ENCODE measurements around the gene CDV3.
A peak's percentile ranks its signal among the peaks of the same experiment; 100 is the strongest.

Gene CDV3

GRCh38 chr3:133570937-133571320, 2.6 kb upstream of the CDV3 start:
- TF ChIP-seq POLR2A (IDR thresholded peaks at IDR 0.05; ENCODE audit: low read depth, low read length) (no peak), TAF1 (IDR thresholded peaks at IDR 0.05; ENCODE audit: borderline replicate concordance, low read depth, low read length) (no peak), POLR2AphosphoS5 (IDR thresholded peaks at IDR 0.05; ENCODE audit: low read depth, low read length) (no peak)
- DNase-seq (ENCODE audit: insufficient read length) (no peak), FAIRE-seq (no peak)

- no peak for DNase-seq (ENCODE audit: insufficient read length)
- peak; percentile 33 for FAIRE-seq
Measured at GRCh38 chr3:133572158-133573053, 1.1 kb upstream of the CDV3 start.

DNA sequence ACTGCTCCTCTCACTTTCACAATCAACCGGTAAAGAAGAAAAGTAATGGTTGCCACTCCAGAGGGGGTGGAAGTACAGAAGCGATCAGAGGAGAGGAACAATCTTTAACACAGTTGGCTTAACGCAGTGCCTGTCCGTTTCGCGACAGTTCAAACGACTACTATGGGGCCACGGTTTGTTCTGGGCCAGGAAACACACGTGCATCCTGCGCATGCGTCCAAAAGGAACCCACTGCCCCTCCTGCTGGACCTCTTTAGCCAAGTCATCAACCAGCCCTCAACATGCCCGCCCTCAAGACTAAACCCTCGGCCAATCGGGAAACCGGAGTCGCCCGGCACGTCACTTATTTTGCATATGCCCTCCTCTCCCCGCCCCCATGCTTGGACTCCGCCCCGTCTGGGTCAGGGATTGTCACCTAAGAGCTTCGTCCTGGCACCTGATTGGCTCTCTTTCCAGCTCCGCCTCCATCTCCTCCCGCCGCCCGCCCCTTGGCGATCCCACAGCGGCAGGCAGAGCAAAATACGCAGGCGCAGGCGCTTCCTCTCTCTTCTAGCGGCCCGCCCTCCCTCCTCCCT, 345 bp upstream of the CDV3 start:
- DNase-seq (ENCODE audit: insufficient read length) (peak; percentile 61), FAIRE-seq (peak; percentile 97)
- peak; percentile 65; the same call in 1 of the 2 replicates for TF ChIP-seq TAF1 (IDR thresholded peaks at IDR 0.05; ENCODE audit: borderline replicate concordance, low read depth, low read length)
- peak; percentile 89 for TF ChIP-seq POLR2AphosphoS5 (IDR thresholded peaks at IDR 0.05; ENCODE audit: low read depth, low read length)
- peak; percentile 77 for TF ChIP-seq POLR2A (IDR thresholded peaks at IDR 0.05; ENCODE audit: low read depth, low read length)

More at GRCh38 chr3:133572158-133573053, 1.1 kb upstream of the CDV3 start:
- TF ChIP-seq TAF1 (IDR thresholded peaks at IDR 0.05; ENCODE audit: borderline replicate concordance, low read depth, low read length) (no peak), POLR2A (IDR thresholded peaks at IDR 0.05; ENCODE audit: low read depth, low read length) (no peak), POLR2AphosphoS5 (IDR thresholded peaks at IDR 0.05; ENCODE audit: low read depth, low read length) (no peak)

DNA sequence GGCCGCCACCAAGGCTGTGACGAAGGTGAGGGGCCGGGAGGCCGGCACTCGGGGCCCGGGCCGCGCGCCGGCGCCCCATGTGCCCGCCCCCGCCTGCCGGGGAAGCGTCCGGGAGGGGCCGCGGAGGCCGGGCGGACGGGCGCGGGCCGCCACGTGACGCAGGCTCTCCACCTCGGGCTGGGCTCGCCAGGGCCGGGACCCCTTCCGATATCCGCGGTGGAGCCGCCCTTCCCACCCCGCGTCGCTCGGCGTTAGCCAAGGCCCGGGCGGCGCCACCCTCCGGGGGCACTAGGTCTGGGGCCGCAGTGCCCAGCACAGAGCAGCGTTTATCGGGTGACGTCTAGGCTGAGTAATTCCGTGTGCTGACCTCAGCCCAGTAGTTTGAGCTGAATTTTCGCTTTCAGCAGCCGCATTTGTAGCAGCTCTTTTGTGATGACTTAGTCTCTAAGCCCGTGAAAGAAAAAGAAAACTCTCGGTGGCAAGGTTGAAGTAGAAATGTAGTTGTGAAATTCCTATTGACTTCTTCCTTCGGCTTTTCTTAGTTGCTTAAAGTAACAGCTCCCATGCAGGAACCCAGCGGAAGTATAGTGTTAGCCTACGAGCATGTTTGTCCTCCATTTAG, 885 bp downstream of the CDV3 start:
- TF ChIP-seq POLR2A (IDR thresholded peaks at IDR 0.05; ENCODE audit: low read depth, low read length): peak; percentile 77; the same call in 1 of the 2 replicates
- TF ChIP-seq POLR2AphosphoS5 (IDR thresholded peaks at IDR 0.05; ENCODE audit: low read depth, low read length): peak; percentile 77
- TF ChIP-seq TAF1 (IDR thresholded peaks at IDR 0.05; ENCODE audit: borderline replicate concordance, low read depth, low read length): peak; percentile 46; the same call in 1 of the 2 replicates
- FAIRE-seq (peak; percentile 75), DNase-seq (ENCODE audit: insufficient read length) (peak; percentile 28)

GRCh38 chr3:133575086-133575485, 1.6 kb downstream of the CDV3 start:
- FAIRE-seq (no peak), DNase-seq (ENCODE audit: insufficient read length) (no peak)
- TF ChIP-seq POLR2A (IDR thresholded peaks at IDR 0.05; ENCODE audit: low read depth, low read length): no peak
- TF ChIP-seq TAF1 (IDR thresholded peaks at IDR 0.05; ENCODE audit: borderline replicate concordance, low read depth, low read length): no peak
- TF ChIP-seq POLR2AphosphoS5 (IDR thresholded peaks at IDR 0.05; ENCODE audit: low read depth, low read length): no peak

GRCh38 chr3:133576169-133576568, 2.7 kb downstream of the CDV3 start:
- TF ChIP-seq POLR2AphosphoS5 (IDR thresholded peaks at IDR 0.05; ENCODE audit: low read depth, low read length) (no peak), POLR2A (IDR thresholded peaks at IDR 0.05; ENCODE audit: low read depth, low read length) (0 out of 2 replicates have a peak, but pooled peaks have one; percentile 14), TAF1 (IDR thresholded peaks at IDR 0.05; ENCODE audit: borderline replicate concordance, low read depth, low read length) (no peak)
- FAIRE-seq: peak; percentile 40

DNA sequence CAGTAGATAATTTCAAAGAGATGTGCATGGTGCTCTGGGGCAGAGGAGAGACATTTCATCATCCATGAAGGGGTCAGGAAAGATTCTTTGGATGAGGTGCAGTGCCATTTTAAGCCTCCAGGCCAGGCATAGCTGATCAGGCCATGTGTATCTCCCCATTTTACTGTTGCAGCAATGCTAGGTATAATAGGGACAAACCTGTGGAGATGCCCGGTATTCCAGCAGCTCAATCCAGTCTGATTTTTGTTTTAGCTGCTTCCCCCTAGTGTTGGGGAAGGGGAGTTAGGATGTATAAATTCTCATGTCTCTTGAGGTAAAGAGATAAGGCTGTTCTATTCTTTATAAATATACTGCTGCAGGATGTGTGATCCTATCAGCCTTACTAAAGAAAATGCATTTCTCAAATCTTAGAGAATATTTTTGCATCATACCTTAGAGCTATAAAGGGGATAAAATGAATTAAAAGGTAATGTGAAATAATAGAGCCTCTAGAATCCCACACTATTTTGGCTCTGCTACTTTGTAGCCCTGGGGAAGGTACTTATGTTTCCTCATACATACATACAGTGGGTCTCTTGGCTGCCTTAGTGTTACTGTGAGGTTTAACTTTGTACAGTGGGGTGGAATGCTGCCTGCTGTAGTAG, 5.2 kb downstream of the CDV3 start:
- TF ChIP-seq POLR2A (IDR thresholded peaks at IDR 0.05; ENCODE audit: low read depth, low read length) (no peak; the same call in 1 of the 2 replicates), POLR2AphosphoS5 (IDR thresholded peaks at IDR 0.05; ENCODE audit: low read depth, low read length) (no peak), TAF1 (IDR thresholded peaks at IDR 0.05; ENCODE audit: borderline replicate concordance, low read depth, low read length) (no peak)
- no peak for DNase-seq (ENCODE audit: insufficient read length)
- no peak for FAIRE-seq

More at GRCh38 chr3:133576169-133576568, 2.7 kb downstream of the CDV3 start:
- DNase-seq (ENCODE audit: insufficient read length): no peak

- FAIRE-seq: no peak
- TF ChIP-seq POLR2A (IDR thresholded peaks at IDR 0.05; ENCODE audit: low read depth, low read length) (peak; percentile 31; the same call in 1 of the 2 replicates), POLR2AphosphoS5 (IDR thresholded peaks at IDR 0.05; ENCODE audit: low read depth, low read length) (0 out of 2 replicates have a peak, but pooled peaks have one; percentile 28), TAF1 (IDR thresholded peaks at IDR 0.05; ENCODE audit: borderline replicate concordance, low read depth, low read length) (no peak)
Measured at GRCh38 chr3:133583396-133583795, 9.9 kb downstream of the CDV3 start.

DNA sequence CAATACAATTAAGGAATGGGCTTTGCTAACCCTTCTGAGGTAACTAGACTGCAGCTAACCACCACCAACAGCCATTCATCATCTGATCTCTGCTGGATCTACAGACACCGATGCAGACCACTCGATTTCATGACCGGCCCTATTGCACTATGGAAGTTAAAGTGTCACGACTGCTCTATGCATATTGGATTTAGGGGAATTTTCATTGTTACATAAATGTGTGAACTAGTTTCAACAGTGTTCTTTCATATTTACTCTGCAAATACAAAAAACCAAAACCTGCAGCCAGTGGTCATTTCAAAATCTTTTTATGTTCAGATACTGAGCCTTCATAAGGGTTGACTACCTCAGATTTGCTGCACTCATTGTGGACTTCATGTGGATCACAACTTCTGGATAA, 14.5 kb downstream of the CDV3 start:
- no peak for DNase-seq (ENCODE audit: insufficient read length)
- peak; percentile 56 for FAIRE-seq
- TF ChIP-seq POLR2A (IDR thresholded peaks at IDR 0.05; ENCODE audit: low read depth, low read length) (no peak), TAF1 (IDR thresholded peaks at IDR 0.05; ENCODE audit: borderline replicate concordance, low read depth, low read length) (no peak), POLR2AphosphoS5 (IDR thresholded peaks at IDR 0.05; ENCODE audit: low read depth, low read length) (no peak; the same call in 1 of the 2 replicates)

More at GRCh38 chr3:133583396-133583795, 9.9 kb downstream of the CDV3 start:
- no peak for DNase-seq (ENCODE audit: insufficient read length)

DNA sequence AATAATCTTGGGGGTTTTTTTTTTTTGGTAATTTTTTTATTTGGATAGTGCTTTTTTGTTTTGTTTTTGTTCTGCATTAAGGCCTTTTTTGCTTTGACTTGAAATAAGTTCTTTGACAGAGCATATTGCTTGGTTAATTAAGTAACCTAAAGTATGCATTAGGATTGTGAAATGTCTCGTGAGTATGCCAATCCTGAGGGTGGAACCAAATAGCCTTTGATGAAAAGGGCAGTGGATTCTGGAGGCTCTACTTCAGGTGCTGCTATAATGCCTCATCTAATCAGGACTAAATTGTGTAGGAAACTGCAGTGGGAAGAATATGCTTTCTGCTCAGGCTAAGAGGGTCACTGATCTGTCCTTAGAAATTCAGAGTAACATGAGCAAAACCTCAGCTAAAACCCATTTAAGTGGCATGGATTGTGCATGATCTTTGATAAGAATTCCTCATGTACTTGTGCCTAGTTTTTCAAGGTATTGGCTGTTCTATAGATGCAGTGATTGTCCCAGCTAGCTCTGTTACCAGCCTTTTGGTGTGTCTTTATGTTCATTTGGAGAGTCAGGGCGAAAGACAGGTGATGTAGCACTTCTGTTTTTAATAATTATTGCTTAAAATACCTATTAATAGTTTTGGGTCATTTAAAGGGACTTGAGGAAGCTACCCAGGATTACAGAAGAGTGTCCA, 15.4 kb downstream of the CDV3 start:
- TF ChIP-seq POLR2AphosphoS5 (IDR thresholded peaks at IDR 0.05; ENCODE audit: low read depth, low read length): 0 out of 2 replicates have a peak, but pooled peaks have one; percentile 54
- no peak for TF ChIP-seq TAF1 (IDR thresholded peaks at IDR 0.05; ENCODE audit: borderline replicate concordance, low read depth, low read length)
- peak; percentile 58 for TF ChIP-seq POLR2A (IDR thresholded peaks at IDR 0.05; ENCODE audit: low read depth, low read length)
- no peak for FAIRE-seq
- DNase-seq (ENCODE audit: insufficient read length): no peak

Measured in GM12892 (cell line).